ENCODE results near the gene LIN37.

Gene LIN37

DNA sequence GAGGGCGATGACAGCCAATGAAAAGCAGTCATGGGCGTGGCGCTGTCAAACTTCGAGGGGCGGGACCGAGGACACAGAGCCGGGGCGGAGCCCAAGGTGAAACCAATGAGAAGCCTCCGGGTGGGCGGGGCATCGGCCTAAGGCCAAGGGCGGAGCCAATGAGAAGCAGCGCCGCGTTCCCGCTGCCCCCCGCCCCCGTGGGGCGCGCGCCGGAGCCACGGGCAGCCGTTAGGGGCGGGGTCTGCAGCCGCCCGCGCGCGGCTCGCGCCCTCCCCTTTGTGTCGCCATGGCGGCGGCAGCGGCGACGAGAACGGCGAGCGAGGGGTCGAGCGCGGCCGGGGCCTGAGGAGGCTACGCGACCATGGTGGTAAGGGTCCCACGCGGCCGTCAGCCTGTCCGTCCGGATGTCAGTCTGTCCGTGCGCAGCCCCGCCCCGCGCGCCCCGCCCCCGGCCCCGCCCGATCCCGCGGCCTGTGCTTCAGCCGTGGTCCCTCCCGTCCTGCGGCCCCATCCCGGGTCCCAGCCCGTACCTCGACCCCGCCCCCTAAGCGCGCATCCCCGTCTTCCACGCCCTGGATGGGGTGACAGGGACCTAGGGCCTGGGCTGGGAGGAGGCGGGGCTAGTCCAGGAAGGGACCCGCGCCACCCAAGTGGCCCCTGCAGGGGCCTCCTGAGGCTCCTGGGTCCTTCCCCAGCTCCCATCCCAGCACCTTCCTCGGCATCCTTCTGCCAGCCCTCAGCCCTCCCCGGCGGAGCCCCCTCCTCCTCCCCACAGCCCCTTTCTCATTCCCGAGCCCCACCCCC is 27.1 kb downstream of the LIN37 start, which contains the start of gene ARHGAP33:
ARHGAP33 (plus strand) TSS at position 267 of the 804 bp plus-strand sequence; CDS start at position 362, 95 bp downstream.
- Histone ChIP-seq H3K4me3 (ENCODE audit: low read length) (peak within 1 kb of the TSS; percentile 78), H3K9ac (ENCODE audit: low read depth, low read length) (peak within 1 kb of the TSS; percentile 79)

DNA sequence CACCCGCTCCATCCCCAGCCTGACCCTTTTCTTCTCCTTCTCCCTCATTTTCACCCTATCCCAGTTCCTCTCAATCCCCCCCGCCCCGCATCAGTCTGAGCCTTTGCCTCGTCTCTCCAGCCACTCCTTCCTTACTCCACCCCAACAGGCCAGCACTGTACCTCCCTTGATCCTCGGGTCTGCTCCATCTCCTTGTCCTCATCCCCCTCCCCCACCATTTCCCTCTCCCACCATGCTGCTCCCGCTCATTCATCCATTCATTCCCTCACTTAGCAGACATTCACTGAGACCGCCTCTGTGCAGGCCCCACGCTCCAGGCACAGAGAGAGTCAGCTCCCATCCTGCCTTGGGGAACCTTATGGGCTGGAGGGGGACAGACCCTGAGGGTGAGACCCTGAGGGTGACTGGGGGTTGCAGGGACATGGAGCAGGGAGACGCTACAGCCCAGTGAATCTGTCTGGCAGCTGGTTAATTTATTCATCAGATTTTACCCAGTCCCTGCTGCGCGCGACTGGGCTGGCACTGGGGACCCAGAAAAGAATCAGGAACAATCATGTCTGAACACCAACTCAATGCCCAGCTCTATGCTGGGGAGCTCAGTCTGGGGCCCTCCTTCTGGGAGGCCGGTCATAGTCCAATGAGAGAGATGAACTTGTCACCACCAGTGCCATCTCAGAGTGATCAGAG is 27.9 kb downstream of the LIN37 start:
- Histone ChIP-seq H3K4me1 (ENCODE audit: control insufficient read depth, insufficient read depth, low read length) (peaks cover 9% of the 10 kb centered on the region), H3K27me3 (ENCODE audit: control insufficient read depth, insufficient read depth, low read length) (no peaks in the 10 kb centered on the region), H3K36me3 (ENCODE audit: insufficient read depth, low read length) (peaks cover 3% of the 10 kb centered on the region), H3K9me3 (replicated peaks; ENCODE audit: low read length) (no peaks in the 10 kb centered on the region), H3K4me3 (ENCODE audit: low read length) (peak overlapping the region; percentile 78), H3K9ac (ENCODE audit: low read depth, low read length) (peak overlapping the region; percentile 79), H3K4me2 (ENCODE audit: low read length) (peak overlapping the region; percentile 89)

More for the DNA sequence above, 27.1 kb downstream of the LIN37 start, which contains the start of gene ARHGAP33:
- H3K4me2 ChIP-seq (ENCODE audit: low read length) = peak within 1 kb of the TSS; percentile 89
- peaks cover 3% of the 10 kb centered on the region for H3K36me3 ChIP-seq (ENCODE audit: insufficient read depth, low read length)
- peaks cover 9% of the 10 kb centered on the region for H3K4me1 ChIP-seq (ENCODE audit: control insufficient read depth, insufficient read depth, low read length)
- H3K27me3 ChIP-seq (ENCODE audit: control insufficient read depth, insufficient read depth, low read length) = no peaks in the 10 kb centered on the region
- no peaks in the 10 kb centered on the region for H3K9me3 ChIP-seq (replicated peaks; ENCODE audit: low read length)

DNA sequence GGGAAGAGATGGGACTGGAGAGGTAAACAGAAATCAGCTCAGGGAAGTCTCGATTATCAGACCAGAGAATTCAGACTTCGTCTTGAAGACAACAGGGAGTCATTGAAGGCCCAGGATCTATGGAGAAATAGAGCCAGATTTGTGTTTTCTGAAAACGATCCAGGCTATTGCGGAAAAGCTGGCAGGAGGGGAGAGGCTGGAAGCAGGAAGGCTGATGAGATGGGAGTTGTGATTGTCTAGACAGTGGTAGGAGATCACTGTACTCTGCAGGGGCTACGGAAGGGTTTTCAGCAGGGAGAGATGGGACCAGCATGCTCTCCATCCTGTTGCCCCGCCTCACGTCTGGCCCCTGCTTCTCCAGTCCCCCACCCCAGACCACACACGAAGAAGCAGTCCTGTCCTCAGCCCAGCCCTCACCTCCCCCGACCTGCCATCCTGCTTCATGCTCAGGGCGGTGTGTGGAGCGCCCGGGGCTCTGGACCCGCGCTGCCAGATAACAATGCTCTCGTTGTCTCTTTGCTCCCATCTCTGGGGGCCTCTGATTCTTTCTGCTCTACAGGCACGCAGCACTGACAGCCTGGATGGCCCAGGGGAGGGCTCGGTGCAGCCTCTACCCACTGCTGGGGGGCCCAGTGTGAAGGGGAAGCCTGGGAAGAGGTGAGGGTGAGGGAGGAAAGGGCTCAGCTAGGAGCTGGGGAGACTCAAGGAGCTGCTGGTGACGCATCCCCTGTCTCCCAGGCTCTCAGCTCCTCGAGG is 28.9 kb downstream of the LIN37 start:
- no peaks in the 10 kb centered on the region for H3K9me3 ChIP-seq (replicated peaks; ENCODE audit: low read length)
- no peak overlapping the region for H3K9ac ChIP-seq (ENCODE audit: low read depth, low read length)
- H3K4me2 ChIP-seq (ENCODE audit: low read length) = no peak overlapping the region
- H3K4me1 ChIP-seq (ENCODE audit: control insufficient read depth, insufficient read depth, low read length) = peaks cover 9% of the 10 kb centered on the region
- peaks cover 3% of the 10 kb centered on the region for H3K36me3 ChIP-seq (ENCODE audit: insufficient read depth, low read length)
- no peak overlapping the region for H3K4me3 ChIP-seq (ENCODE audit: low read length)
- no peaks in the 10 kb centered on the region for H3K27me3 ChIP-seq (ENCODE audit: control insufficient read depth, insufficient read depth, low read length)

DNA sequence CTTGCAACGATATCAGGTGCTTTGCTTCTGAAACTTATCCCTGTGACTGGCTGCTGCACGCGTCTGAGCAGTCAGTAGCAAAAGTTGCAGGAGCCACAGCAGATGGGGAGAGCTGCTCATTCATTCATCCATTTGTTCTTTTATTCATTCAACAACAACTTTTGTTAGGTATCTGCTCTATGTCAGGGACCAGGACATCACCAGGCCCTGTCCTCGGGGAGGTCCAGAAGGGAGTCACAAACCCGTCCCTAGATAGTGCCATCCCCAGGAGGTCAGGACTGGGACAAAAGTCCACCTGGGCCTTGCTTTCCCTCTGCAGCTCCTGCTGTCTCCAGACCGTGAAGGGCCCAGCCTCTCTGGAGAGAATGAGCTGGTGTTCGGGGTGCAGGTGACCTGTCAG is 29.6 kb downstream of the LIN37 start:
- Histone ChIP-seq H3K36me3 (ENCODE audit: insufficient read depth, low read length) (peaks cover 3% of the 10 kb centered on the region), H3K4me2 (ENCODE audit: low read length) (no peak overlapping the region), H3K4me1 (ENCODE audit: control insufficient read depth, insufficient read depth, low read length) (peaks cover 9% of the 10 kb centered on the region), H3K4me3 (ENCODE audit: low read length) (no peak overlapping the region), H3K9me3 (replicated peaks; ENCODE audit: low read length) (no peaks in the 10 kb centered on the region), H3K27me3 (ENCODE audit: control insufficient read depth, insufficient read depth, low read length) (no peaks in the 10 kb centered on the region), H3K9ac (ENCODE audit: low read depth, low read length) (no peak overlapping the region)

DNA sequence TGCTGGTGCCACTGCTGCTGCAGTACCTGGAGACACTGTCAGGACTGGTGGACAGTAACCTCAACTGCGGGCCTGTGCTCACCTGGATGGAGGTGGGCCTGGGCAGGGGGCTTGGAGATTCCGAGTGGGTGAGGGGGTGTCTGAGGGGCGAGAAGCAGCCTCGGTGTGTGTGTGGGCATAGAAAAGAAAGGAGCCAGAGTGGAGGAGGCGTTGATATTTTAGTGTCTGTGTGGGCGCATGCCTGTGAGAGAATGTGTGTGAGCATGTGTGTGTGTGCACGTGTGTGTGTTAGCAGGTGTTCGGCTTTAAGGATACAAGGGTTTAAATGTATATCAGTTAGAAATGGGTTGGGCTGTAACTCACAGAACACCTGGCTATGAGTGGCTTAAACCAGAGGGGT is 30.7 kb downstream of the LIN37 start:
- Histone ChIP-seq H3K4me3 (ENCODE audit: low read length) (no peak overlapping the region), H3K36me3 (ENCODE audit: insufficient read depth, low read length) (peaks cover 3% of the 10 kb centered on the region), H3K9ac (ENCODE audit: low read depth, low read length) (no peak overlapping the region), H3K9me3 (replicated peaks; ENCODE audit: low read length) (no peaks in the 10 kb centered on the region), H3K27me3 (ENCODE audit: control insufficient read depth, insufficient read depth, low read length) (no peaks in the 10 kb centered on the region), H3K4me1 (ENCODE audit: control insufficient read depth, insufficient read depth, low read length) (peaks cover 9% of the 10 kb centered on the region), H3K4me2 (ENCODE audit: low read length) (no peak overlapping the region)

DNA sequence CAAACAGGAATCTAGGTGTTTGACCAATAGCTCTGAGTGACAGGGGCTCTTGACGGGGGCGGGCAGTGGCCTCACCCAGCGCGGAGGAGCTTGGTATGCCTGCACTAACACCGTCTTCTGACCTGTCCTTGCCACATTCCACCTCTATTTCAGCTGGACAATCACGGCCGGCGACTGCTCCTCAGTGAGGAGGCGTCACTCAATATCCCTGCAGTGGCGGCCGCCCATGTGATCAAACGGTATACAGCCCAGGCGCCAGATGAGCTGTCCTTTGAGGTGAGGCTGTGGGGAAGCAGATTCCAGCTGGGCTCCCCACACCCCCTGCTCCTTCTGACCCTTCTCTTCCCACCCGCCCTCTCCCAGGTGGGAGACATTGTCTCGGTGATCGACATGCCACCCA is 31.7 kb downstream of the LIN37 start:
- Histone ChIP-seq H3K27me3 (ENCODE audit: control insufficient read depth, insufficient read depth, low read length) (no peaks in the 10 kb centered on the region), H3K4me3 (ENCODE audit: low read length) (no peak overlapping the region), H3K9ac (ENCODE audit: low read depth, low read length) (no peak overlapping the region), H3K4me1 (ENCODE audit: control insufficient read depth, insufficient read depth, low read length) (peaks cover 4% of the 10 kb centered on the region), H3K9me3 (replicated peaks; ENCODE audit: low read length) (no peaks in the 10 kb centered on the region), H3K4me2 (ENCODE audit: low read length) (no peak overlapping the region), H3K36me3 (ENCODE audit: insufficient read depth, low read length) (peaks cover 3% of the 10 kb centered on the region)

DNA sequence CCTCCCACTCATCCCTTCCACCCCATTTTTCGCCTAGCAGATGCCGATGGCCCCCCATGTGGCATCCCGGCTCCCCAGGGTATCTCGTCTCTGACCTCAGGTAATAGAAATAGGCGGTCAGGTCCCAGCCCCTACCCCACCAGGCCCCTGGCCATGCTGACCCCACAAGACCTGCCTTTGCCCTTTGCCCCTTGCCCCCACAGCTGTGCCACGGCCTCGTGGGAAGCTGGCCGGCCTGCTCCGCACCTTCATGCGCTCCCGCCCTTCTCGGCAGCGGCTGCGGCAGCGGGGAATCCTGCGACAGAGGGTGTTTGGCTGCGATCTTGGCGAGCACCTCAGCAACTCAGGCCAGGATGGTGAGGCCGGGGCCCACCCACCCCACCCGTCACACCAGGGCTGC is 32.3 kb downstream of the LIN37 start:
- Histone ChIP-seq H3K36me3 (ENCODE audit: insufficient read depth, low read length) (peaks cover 3% of the 10 kb centered on the region), H3K9me3 (replicated peaks; ENCODE audit: low read length) (no peaks in the 10 kb centered on the region), H3K4me3 (ENCODE audit: low read length) (no peak overlapping the region), H3K27me3 (ENCODE audit: control insufficient read depth, insufficient read depth, low read length) (no peaks in the 10 kb centered on the region), H3K4me1 (ENCODE audit: control insufficient read depth, insufficient read depth, low read length) (peaks cover 4% of the 10 kb centered on the region), H3K4me2 (ENCODE audit: low read length) (no peak overlapping the region), H3K9ac (ENCODE audit: low read depth, low read length) (no peak overlapping the region)

DNA sequence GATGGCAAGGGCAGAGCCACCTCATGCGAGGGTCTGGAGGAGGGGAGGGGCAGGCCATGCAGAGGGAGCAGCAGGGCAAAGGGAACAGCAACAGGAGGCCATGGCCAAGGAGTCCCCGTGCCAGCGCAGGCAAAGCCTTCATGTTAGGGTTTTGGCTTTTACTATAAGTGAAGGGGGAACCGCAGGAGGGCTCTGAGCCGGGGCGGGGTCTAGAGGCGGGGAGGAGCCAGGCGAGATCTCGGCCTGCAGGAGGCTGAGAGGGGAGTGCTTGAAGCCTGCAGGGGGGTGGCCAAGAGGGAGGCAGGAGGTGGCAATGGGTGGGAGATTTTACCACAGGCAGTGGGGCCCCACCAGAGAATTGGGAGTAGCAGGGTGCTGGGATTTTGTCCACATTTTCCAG is 33.3 kb downstream of the LIN37 start:
- no peaks in the 10 kb centered on the region for H3K27me3 ChIP-seq (ENCODE audit: control insufficient read depth, insufficient read depth, low read length)
- H3K4me2 ChIP-seq (ENCODE audit: low read length) = no peak overlapping the region
- no peaks in the 10 kb centered on the region for H3K9me3 ChIP-seq (replicated peaks; ENCODE audit: low read length)
- H3K4me1 ChIP-seq (ENCODE audit: control insufficient read depth, insufficient read depth, low read length) = no peaks in the 10 kb centered on the region
- H3K9ac ChIP-seq (ENCODE audit: low read depth, low read length) = no peak overlapping the region
- H3K36me3 ChIP-seq (ENCODE audit: insufficient read depth, low read length) = peaks cover 3% of the 10 kb centered on the region
- no peak overlapping the region for H3K4me3 ChIP-seq (ENCODE audit: low read length)

DNA sequence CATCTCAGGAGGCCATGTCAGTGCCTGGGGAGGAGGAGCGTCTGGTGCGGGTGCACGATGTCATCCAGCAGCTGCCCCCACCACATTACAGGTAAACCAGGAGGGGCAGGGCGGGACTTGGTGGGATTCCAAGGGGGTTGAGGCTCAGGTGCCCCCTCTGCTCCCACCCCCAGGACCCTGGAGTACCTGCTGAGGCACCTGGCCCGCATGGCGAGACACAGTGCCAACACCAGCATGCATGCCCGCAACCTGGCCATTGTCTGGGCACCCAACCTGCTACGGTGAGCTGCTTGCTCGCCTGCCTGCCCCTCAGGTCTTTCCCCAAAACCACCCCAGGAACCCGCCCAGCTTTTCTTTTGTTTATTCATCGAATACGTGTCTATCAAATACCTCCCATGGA is 34.2 kb downstream of the LIN37 start:
- Histone ChIP-seq H3K4me2 (ENCODE audit: low read length) (no peak overlapping the region), H3K4me3 (ENCODE audit: low read length) (no peak overlapping the region), H3K27me3 (ENCODE audit: control insufficient read depth, insufficient read depth, low read length) (no peaks in the 10 kb centered on the region), H3K4me1 (ENCODE audit: control insufficient read depth, insufficient read depth, low read length) (no peaks in the 10 kb centered on the region), H3K9ac (ENCODE audit: low read depth, low read length) (no peak overlapping the region), H3K36me3 (ENCODE audit: insufficient read depth, low read length) (peaks cover 3% of the 10 kb centered on the region), H3K9me3 (replicated peaks; ENCODE audit: low read length) (no peaks in the 10 kb centered on the region)

DNA sequence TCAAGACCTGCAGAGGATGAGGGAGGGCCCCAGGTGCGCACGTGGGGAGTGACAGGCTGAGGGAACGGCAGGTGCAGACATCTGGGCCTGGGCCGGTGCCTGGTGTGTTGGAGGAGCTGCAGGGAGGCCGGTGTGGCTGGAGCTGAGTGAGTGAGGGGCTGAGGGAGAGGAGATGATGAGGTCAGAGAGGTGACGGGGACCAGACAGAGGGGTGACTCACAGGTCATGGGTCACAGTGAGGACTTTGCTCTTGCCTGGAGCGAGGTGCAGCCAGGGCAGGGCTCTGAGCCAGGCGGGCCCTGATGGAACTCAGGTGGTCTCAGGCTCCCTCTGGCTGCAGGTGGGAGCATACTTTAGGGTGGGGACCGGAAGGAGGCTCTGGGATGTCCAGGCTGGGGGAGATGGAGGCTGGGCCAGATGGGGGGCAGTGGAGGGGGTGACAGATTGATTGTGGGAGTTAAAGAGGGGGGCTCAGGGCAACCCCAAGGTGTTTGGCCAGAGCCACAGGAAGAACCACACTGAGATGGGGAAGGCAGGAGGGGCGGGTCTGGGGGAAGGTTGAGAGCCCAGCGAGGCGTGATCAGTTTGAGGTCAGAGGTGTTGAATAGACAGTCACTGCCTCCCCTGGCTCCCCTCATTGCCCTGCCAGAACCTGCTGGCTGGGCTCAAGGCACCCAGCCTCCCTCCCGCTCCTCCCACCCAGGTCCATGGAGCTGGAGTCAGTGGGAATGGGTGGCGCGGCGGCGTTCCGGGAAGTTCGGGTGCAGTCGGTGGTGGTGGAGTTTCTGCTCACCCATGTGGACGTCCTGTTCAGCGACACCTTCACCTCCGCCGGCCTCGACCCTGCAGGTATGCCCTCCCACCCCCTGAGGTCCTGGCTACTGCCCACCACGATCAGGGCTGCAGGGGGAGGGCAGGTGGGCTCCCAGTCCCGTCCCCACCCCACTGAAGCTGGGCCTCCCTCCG is 35.4 kb downstream of the LIN37 start:
- Histone ChIP-seq H3K9ac (ENCODE audit: low read depth, low read length) (no peak overlapping the region), H3K4me1 (ENCODE audit: control insufficient read depth, insufficient read depth, low read length) (no peaks in the 10 kb centered on the region), H3K9me3 (replicated peaks; ENCODE audit: low read length) (no peaks in the 10 kb centered on the region), H3K4me2 (ENCODE audit: low read length) (no peak overlapping the region), H3K4me3 (ENCODE audit: low read length) (no peak overlapping the region), H3K27me3 (ENCODE audit: control insufficient read depth, insufficient read depth, low read length) (no peaks in the 10 kb centered on the region), H3K36me3 (ENCODE audit: insufficient read depth, low read length) (peaks cover 3% of the 10 kb centered on the region)
